OCI-LY3 (cell line): ENCODE measurements around the gene TEAD1.

ENCODE experiments used
- H2AFZ ChIP-seq: fragments of 200-600, 300-600 bp; shearing (Covaris generic); 2 replicates; pipeline ENCODE4 v1.6.0; 2014; ENCODE audit warnings: antibody characterized with exemption, low read depth, low read length
- H3K27ac ChIP-seq: fragments of 200-600, 300-600 bp; sonication (generic); 2 replicates; pipeline ENCODE4 v1.5.1; 2014; ENCODE audit warnings: mild to moderate bottlenecking, low read length, moderate library complexity, mixed read lengths
- H3K27me3 ChIP-seq: fragments of 200-600, 300-600 bp; sonication (generic); 2 replicates; pipeline ENCODE4 v1.6.1; 2014; ENCODE audit warnings: low read depth, low read length, mixed read lengths
- H3K36me3 ChIP-seq: fragments of 200-600, 300-600 bp; sonication (generic); replicated peaks from 2 replicates; pipeline ENCODE3; 2014; ENCODE audit warnings: low read depth, low read length, mixed read lengths
- H3K4me1 ChIP-seq: fragments of 300-600, 200-600 bp; sonication (generic); 2 replicates; pipeline ENCODE4 v1.6.1; 2014; ENCODE audit warnings: low read length, mixed read lengths
- H3K4me2 ChIP-seq: fragments of 200-600, 300-600 bp; sonication (generic); 2 replicates; pipeline ENCODE4 v1.6.1; 2014; ENCODE audit warnings: low read length, mixed read lengths
- H3K4me3 ChIP-seq: fragments of 300-600, 200-600 bp; sonication (generic); 2 replicates; pipeline ENCODE4 v1.5.1; 2014; ENCODE audit warnings: antibody characterized with exemption, mild to moderate bottlenecking, low read length, moderate library complexity
- H3K79me2 ChIP-seq: fragments of 300-600, 200-600 bp; shearing (Covaris generic); 2 replicates; pipeline ENCODE4 v1.6.1; 2014; ENCODE audit warnings: mild to moderate bottlenecking, low read length, mixed read lengths
- H3K9ac ChIP-seq: fragments of 300-600, 200-600 bp; shearing (Covaris generic); 2 replicates; pipeline ENCODE4 v1.6.0; 2014; ENCODE audit warnings: mild to moderate bottlenecking, low read length, moderate library complexity
- H3K9me3 ChIP-seq: fragments of 200-600, 300-600 bp; shearing (Covaris generic); 2 replicates; pipeline ENCODE4 v1.6.1; 2014; ENCODE audit warnings: low read length, mixed read lengths; ENCODE audit not compliant: insufficient read depth
- H4K20me1 ChIP-seq: fragments of 200-600, 300-600 bp; sonication (generic); 2 replicates; pipeline ENCODE4 v1.6.1; 2016; ENCODE audit warnings: low read length, mixed read lengths; ENCODE audit not compliant: insufficient read depth
- CTCF ChIP-seq: fragments of 200-600, 300-600 bp; sonication (generic); IDR thresholded peaks from 2 replicates; pipeline ENCODE4 v1.5.1; 2014; ENCODE audit warnings: antibody characterized with exemption, low read length, low read depth
- EZH2phosphoT487 ChIP-seq: fragments of 200-600 bp; shearing (Covaris generic); IDR thresholded peaks from 2 replicates; pipeline ENCODE4 v1.6.1; 2018; ENCODE audit warnings: antibody characterized with exemption, mixed run types, low read depth

Gene TEAD1

GRCh38 chr11:12829131-12829530, 154.9 kb downstream of the TEAD1 start:
- Histone ChIP-seq H3K4me1 (no peaks in the 10 kb centered on the region), H3K4me2 (no peak overlapping the region), H3K9ac (no peak overlapping the region)

GRCh38 chr11:12829540-12830314, 155.5 kb downstream of the TEAD1 start:
- H3K4me2 ChIP-seq: no peak overlapping the region
- H3K27ac ChIP-seq: no peak overlapping the region
- H4K20me1 ChIP-seq: no peaks in the 10 kb centered on the region
- H3K79me2 ChIP-seq: no peaks in the 10 kb centered on the region
- H3K9me3 ChIP-seq: no peaks in the 10 kb centered on the region
- H3K4me3 ChIP-seq: no peak overlapping the region
- TF ChIP-seq EZH2phosphoT487: no peak
- no peak for TF ChIP-seq CTCF
- no peak overlapping the region for H2AFZ ChIP-seq
- peaks cover 59% of the 10 kb centered on the region for H3K27me3 ChIP-seq
- no peaks in the 10 kb centered on the region for H3K4me1 ChIP-seq
- no peaks in the 10 kb centered on the region for H3K36me3 ChIP-seq
- no peak overlapping the region for H3K9ac ChIP-seq

More at GRCh38 chr11:12829131-12829530, 154.9 kb downstream of the TEAD1 start:
- Histone ChIP-seq H4K20me1 (no peaks in the 10 kb centered on the region), H3K36me3 (no peaks in the 10 kb centered on the region), H2AFZ (no peak overlapping the region), H3K4me3 (no peak overlapping the region), H3K27me3 (peaks cover 59% of the 10 kb centered on the region), H3K9me3 (no peaks in the 10 kb centered on the region), H3K27ac (no peak overlapping the region), H3K79me2 (no peaks in the 10 kb centered on the region)
- no peak for TF ChIP-seq CTCF
- no peak for TF ChIP-seq EZH2phosphoT487

GRCh38 chr11:12831471-12832202, 157.4 kb downstream of the TEAD1 start:
- Histone ChIP-seq H2AFZ (no peak overlapping the region), H3K27me3 (peaks cover 42% of the 10 kb centered on the region), H3K4me1 (no peaks in the 10 kb centered on the region), H3K27ac (no peak overlapping the region), H3K79me2 (no peaks in the 10 kb centered on the region), H3K36me3 (no peaks in the 10 kb centered on the region), H3K9me3 (no peaks in the 10 kb centered on the region), H3K4me2 (no peak overlapping the region), H3K4me3 (no peak overlapping the region), H3K9ac (no peak overlapping the region), H4K20me1 (no peaks in the 10 kb centered on the region)
- TF ChIP-seq CTCF: no peak
- no peak for TF ChIP-seq EZH2phosphoT487

- H3K36me3 ChIP-seq: no peaks in the 10 kb centered on the region
- no peak overlapping the region for H3K27ac ChIP-seq
- no peak overlapping the region for H2AFZ ChIP-seq
- H3K4me2 ChIP-seq: no peak overlapping the region
- H4K20me1 ChIP-seq: no peaks in the 10 kb centered on the region
- H3K4me1 ChIP-seq: no peaks in the 10 kb centered on the region
- TF ChIP-seq EZH2phosphoT487 (no peak), CTCF (no peak)
- no peak overlapping the region for H3K4me3 ChIP-seq
- peaks cover 36% of the 10 kb centered on the region; the same call in 1 of the 2 replicates for H3K27me3 ChIP-seq
- H3K9ac ChIP-seq: no peak overlapping the region
- no peaks in the 10 kb centered on the region for H3K9me3 ChIP-seq
- no peaks in the 10 kb centered on the region for H3K79me2 ChIP-seq
Observed at GRCh38 chr11:12832480-12833224, 158.4 kb downstream of the TEAD1 start.
